Cardiac fibroblast (primary cell): ENCODE results near the gene ZAP70.

ENCODE experiments used
- DNase-seq, 2 donors: peaks; one replicate each; pipeline versions ENCODE4 v3.0.0 to v3.0.0-alpha.2; 2010; ENCODE audit warnings: low read depth in 2 of 2
- H3K4me3 ChIP-seq, 2 donors: replicated peaks in 1 of 2; 1 replicate in 1 of 2; 2 replicates in 1 of 2; pipeline ENCODE4 v1.5.1; 2011; ENCODE audit warnings: low read depth in 2 of 2, low read length in 2 of 2, mild to moderate bottlenecking in 2 of 2, moderate library complexity in 1 of 2
- TF ChIP-seq, protein P1 (sequence below): IDR thresholded peaks from one replicate; pipeline ENCODE4 v1.5.1; 2011; ENCODE audit warnings: low read depth, mild to moderate bottlenecking, low read length, inconsistent platforms

Gene ZAP70

DNA sequence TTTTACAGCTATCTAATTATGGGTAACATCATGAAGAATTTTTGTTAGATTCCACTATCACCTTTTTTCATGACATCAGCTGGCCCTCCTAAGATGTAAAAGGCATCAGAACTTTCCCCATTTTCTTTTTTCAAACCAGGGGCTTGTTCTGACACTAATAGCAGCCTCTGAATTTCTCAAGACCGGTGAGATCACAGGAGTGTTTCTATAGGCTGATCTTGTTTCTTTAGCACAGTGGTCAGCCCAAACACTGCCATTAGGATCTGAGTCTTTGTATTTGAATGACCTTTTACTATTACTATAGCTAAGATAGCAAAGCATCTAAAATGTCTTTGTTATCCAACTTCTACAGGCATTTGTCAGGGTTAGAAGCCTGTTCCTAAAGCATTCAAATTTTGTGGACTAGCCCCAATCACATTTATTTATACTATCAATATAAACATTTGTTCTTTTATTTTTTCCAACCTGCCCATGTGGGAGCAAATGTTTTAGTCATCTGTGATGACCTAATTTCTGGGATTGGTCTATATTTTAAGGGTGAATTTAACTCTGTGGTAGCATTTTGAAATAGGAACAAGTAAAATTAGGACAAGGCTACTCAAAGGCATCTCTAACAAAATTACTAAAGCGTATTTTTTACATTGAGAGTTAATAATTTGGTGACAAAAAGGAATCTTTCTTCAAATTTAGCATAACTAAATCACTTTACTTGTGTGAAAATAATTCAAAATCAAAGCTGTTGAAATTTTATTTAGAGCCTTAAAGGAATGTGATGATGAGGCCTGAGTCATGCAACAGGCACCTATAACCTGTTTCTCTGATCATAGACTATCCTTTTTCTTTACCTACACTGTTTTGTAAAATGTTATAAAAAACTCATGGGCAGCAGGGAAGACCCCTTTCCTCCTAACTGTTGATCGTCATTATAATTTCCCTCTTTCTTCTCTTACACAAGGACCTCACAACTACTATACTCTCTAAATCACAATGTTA is 39.3 kb downstream of the ZAP70 start:
- H3K4me3 ChIP-seq = no peak overlapping the region
- DNase-seq = peak in 1 of 2 donors; percentile 34
- TF ChIP-seq, protein P1, sequence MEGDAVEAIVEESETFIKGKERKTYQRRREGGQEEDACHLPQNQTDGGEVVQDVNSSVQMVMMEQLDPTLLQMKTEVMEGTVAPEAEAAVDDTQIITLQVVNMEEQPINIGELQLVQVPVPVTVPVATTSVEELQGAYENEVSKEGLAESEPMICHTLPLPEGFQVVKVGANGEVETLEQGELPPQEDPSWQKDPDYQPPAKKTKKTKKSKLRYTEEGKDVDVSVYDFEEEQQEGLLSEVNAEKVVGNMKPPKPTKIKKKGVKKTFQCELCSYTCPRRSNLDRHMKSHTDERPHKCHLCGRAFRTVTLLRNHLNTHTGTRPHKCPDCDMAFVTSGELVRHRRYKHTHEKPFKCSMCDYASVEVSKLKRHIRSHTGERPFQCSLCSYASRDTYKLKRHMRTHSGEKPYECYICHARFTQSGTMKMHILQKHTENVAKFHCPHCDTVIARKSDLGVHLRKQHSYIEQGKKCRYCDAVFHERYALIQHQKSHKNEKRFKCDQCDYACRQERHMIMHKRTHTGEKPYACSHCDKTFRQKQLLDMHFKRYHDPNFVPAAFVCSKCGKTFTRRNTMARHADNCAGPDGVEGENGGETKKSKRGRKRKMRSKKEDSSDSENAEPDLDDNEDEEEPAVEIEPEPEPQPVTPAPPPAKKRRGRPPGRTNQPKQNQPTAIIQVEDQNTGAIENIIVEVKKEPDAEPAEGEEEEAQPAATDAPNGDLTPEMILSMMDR = no peak

GRCh38 chr2:97754690-97755346 is 41.4 kb downstream of the ZAP70 start:
- no peak for DNase-seq
- TF ChIP-seq, protein P1 = no peak
- no peak overlapping the region for H3K4me3 ChIP-seq

- no peak overlapping the region for H3K4me3 ChIP-seq
- no peak for DNase-seq
- TF ChIP-seq, protein P1 = no peak
Observed at GRCh38 chr2:97755491-97755890, 42.1 kb downstream of the ZAP70 start.

DNA sequence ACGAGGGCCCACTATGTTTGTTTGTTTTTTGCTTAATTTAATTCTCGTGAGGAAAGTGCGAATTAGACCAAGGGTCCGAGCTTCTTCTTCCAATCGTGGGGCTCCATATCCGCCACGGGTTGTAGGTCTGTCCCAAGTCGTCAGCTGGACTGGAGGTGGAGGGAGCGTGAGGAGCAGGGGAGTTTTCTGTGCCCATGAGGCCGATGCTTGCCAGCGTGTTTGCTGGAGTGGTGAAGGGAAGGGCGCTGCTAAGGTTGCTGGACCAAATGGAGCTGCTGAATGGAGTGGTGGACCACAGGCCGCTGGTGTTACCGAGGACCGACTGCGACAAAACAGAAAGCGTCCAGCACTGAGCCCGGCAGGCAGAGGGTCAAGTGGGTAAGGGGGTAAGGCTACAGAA is 43.7 kb downstream of the ZAP70 start:
- no peak overlapping the region for H3K4me3 ChIP-seq
- no peak for DNase-seq
- TF ChIP-seq, protein P1 = no peak

DNA sequence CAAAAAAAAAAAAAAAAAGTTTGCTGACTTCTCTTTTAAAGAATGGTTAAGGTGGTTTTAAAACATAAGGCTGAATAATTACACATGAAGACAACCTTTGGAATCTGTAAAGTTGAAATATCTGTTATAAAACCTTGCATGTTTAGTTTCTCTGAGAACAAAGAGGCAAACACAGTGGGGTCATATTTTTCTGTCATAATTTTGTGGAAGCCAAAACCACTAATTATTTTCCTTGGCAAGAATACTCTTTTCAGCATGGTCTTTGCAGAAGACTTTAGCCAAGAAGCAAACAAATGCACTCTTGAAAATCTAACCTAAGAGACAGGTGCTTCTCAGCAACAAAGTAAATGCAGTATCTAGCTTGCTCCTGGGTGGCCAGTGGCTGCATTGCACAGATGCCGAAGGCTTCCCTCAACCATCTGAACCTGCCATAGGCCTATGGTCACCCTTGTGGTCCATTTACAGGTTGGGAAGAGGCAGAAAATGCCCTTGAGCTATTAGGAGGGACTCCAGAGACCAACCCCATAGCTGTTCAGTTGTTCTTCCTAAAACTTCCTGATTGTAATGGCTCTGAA is 44.8 kb downstream of the ZAP70 start:
- DNase-seq = no peak
- H3K4me3 ChIP-seq = no peak overlapping the region

GRCh38 chr2:97759727-97760407 is 46.5 kb downstream of the ZAP70 start:
- TF ChIP-seq, protein P1 = no peak
- no peak for DNase-seq
- H3K4me3 ChIP-seq = no peak overlapping the region

More for the DNA sequence above, 44.8 kb downstream of the ZAP70 start:
- TF ChIP-seq, protein P1 = no peak
